Inflammatory macrophage treated with lipopolysaccharide for 4 hours (primary cell): ENCODE results near the gene FAM184A.
"Not testable (repeated sequence)": the region's sequence is repeated elsewhere in the genome, so short reads cannot be mapped to it uniquely, and the experiment has no call there.

ENCODE experiments used
- DNase-seq: peaks from one replicate; pipeline ENCODE4 v3.0.0-alpha.2; 2020

Gene FAM184A

GRCh38 chr6:119052987-119053386 is 25.5 kb downstream of the FAM184A start:
- no peak for DNase-seq

DNA sequence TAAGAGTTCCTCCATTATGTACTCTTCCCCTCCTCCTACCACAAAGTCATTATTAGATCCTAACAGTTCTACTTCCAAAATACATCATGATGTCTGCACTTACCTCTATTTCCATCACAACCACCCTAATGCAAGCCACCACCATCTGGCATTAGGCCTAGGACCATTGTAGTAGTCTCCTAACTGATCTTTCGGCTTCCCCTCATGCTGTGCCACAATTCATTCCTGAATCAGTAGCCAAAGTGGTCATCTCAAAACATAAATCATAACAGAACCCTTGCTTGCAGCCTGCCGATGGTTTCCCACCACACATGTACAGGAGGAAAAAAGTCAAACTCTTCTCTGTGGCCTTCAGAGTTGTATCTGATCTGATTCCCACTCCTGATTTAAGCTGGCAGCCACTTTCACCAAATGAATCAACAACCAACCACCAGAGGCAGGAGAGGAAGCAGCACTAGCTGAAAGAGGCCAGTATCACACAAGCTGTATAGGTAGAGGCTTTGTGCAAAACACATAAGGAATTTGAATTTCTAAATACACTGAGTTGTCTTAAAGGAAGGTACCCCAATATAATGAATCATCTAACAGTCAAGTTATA is 26.1 kb downstream of the FAM184A start:
- no peak for DNase-seq

- DNase-seq, result no peak
Observed at GRCh38 chr6:119044255-119044654, 34.2 kb downstream of the FAM184A start.

DNA sequence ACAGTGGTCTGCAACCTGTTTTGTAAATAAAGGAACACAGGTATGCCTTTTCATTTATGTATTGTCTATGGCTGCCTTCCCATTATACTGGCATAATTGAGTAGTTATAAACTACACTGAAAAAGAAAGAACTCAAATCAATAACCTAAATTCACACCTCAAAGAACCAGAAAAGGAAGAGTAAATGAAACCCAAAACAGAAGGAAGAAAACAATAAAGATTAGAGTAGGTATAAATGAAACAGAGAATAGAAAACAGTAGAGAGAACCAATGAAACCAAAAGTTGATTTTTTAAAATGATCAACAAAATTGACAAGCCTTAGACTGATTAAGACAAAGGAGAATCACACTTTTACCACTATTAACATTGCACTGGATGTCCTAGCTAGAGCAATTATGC is 34.7 kb downstream of the FAM184A start:
- DNase-seq, result no peak

- DNase-seq, result no peak
Observed at GRCh38 chr6:119043265-119043664, 35.2 kb downstream of the FAM184A start.

DNA sequence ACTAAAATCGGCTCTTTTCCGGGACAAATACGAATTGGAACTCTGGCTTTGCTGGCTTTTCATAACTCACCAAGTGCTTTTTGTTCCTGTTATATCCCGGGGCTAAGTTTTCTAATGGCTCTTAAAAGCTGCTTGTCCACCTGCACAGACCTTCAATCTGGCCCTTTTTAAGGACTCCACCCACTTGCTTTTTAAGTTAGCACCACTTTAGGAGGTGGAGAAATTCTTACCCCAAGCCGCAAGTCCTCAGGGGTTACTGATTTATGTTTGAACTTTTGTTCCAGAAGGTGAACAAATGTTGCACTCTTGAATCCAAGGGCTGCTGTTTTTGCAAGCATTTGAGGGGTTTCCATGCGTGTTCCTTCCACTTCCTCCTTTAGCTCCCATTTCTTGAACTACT is 37.8 kb downstream of the FAM184A start:
- no peak for DNase-seq

GRCh38 chr6:119040229-119040628 is 38.2 kb downstream of the FAM184A start:
- no peak for DNase-seq

DNA sequence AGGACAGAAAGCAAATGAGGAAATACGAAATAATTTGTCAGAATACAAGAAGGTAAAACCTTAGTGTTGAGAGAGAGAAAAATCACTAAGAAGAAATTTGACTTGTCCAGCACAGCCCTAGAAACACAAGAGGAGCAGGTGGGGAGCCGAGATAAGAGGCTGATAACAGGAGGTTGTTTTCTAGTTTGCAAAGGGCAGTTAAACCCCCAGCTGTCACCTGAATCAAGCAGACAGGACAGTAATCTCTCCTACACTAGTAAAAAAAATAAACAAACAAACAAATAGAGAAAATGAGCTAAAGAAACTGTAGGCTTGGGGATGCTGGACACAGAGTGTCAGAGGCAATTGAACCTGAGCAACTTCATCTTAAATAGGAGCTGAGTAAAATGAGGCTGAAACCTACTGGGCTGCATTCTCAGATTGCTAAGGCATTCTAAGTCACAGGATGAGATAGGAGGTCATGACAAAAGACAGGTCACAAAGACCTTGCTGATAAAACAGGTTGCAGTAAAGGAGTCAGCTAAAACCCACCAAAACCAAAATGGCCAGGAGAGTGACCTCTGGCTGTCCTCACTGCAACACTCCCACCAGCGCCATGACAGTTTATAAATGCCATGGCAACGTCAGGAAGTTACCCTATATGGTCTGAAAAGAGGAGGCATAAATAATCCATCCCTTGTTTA is 40.4 kb downstream of the FAM184A start:
- DNase-seq, result no peak

- no peak for DNase-seq
Observed at GRCh38 chr6:119037264-119037663, 41.2 kb downstream of the FAM184A start.

DNA sequence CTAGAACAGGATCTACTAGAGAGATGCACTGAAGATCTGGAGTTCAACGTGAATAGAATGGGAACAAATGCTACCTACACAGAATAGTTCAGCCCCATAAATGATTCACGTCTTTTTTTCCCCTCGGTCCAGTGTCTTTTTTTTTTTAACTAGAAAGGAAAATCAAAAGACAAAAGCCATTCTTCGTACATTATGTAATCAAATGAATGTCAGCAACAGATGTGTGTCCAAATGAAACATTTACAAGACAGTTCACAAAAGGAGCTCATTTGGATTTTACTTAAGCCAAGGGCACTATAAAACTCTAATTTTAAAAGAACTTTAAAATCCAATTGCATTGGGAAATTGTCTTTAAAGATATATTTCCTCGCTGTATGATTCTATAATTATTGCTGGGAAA is 42.4 kb downstream of the FAM184A start:
- DNase-seq, result no peak

DNA sequence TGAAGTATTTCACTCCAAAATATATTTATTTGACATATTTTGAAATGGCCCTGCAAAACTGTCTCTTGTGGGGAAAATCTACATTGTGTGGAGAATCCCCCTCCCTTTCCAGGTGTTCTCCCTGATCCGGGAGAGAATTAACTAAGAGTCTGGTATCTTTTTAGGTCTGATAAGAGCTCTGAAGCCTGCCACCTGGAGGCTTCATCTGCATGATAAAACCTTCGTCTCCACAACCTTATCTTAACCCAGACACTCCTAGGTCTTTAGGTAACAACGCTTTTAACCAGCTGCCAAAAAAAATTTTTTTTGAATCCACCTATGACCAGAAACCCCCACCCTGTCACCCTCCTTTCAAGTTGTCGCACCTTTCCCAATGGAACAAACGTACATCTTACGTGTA is 43.0 kb downstream of the FAM184A start:
- DNase-seq, result no peak

DNA sequence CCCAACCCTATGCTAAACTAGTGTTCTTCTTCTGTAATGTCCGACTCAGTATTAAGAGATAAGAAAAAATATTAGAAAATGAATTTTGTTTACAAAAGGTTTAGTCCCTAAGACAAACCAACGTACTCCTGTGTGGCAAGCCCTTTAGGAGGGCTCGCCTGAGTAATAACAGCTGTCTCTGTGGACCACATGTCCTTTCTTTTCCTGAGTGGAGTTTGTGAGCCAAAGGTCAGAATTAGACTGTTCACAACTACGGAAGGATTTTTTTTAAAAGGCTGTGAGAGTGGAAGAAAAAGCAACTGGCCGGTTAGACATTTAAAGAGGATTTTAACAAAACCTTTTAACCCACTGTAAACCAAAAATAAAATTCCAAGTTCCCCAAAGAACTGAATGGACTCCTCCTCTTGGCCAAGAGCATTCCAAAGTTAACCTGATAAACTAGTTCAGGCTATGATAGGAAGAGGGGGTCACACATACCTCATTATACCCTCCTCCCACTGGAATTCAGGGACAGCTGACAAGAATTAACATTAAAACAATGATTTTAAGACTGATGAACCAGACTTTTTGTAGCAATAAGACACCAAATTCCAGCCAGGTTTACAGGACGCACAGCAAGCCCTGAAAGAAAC is 43.5 kb downstream of the FAM184A start:
- DNase-seq, result no peak

GRCh38 chr6:119032428-119032827 is 46.0 kb downstream of the FAM184A start:
- DNase-seq, result no peak

GRCh38 chr6:119030759-119031158 is 47.7 kb downstream of the FAM184A start:
- no peak for DNase-seq

DNA sequence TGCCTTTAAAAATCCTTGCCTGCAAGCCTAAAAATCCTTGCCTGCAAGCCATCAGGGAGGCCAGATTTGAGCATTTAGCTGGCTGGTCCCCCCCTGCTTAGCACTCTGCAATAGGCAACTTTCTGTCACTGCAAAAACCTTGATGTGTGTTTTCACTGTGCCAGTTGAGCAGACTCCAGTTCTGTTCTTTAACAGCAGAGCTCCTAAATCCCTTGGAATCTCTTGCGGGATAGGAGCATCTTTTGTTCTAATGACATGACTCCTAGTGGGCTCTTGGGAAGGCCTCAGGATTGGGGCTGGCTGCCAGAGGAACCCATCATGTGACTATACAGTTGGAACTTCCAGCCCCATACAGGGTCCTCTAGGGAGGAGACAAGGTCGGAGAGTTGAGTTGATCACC is 50.4 kb downstream of the FAM184A start:
- DNase-seq, result no peak

DNA sequence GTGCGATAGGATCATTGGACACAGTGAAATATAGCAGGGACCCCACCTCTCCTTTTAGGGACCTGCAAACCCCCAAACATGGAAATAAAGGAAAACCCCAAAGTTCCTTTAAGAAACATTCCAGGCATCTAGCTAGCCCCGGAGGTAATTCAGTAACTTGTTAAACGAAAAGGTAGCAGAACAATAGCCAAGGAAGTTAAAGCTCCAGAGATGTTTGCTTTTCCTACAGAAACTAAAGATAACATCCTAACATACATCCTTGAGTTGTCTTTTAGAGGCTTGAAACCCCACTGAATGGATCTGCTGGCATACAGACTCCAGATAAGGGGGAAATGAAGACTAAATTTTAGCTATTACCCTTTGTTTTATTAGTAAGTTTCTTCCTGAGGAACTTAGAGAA is 51.0 kb downstream of the FAM184A start:
- no peak for DNase-seq

GRCh38 chr6:119026822-119027221 is 51.6 kb downstream of the FAM184A start:
- no peak for DNase-seq

- no peak for DNase-seq
Observed at GRCh38 chr6:119025793-119026192, 52.7 kb downstream of the FAM184A start.

DNA sequence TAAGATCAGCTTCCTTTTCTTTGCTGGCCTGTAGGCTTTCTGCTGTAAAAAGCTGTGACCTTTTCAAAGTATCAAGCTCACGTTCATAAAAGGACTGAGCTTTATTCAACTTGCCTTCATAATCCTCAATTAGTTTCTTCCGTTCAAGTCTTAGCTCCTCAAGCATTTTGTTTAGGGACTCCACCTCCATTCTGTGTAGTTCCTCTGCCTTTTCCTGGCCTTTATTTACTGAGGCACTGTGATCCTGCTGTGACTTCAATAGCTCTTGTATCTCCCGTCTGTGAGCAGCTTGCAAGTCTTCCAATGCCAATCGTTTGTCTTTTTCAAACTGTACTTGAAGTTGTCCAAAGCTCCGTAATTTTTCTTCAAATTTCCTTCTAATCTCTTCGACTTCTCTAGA is 54.4 kb downstream of the FAM184A start:
- DNase-seq, result no peak

GRCh38 chr6:119022796-119023195 is 55.7 kb downstream of the FAM184A start:
- DNase-seq, result no peak

DNA sequence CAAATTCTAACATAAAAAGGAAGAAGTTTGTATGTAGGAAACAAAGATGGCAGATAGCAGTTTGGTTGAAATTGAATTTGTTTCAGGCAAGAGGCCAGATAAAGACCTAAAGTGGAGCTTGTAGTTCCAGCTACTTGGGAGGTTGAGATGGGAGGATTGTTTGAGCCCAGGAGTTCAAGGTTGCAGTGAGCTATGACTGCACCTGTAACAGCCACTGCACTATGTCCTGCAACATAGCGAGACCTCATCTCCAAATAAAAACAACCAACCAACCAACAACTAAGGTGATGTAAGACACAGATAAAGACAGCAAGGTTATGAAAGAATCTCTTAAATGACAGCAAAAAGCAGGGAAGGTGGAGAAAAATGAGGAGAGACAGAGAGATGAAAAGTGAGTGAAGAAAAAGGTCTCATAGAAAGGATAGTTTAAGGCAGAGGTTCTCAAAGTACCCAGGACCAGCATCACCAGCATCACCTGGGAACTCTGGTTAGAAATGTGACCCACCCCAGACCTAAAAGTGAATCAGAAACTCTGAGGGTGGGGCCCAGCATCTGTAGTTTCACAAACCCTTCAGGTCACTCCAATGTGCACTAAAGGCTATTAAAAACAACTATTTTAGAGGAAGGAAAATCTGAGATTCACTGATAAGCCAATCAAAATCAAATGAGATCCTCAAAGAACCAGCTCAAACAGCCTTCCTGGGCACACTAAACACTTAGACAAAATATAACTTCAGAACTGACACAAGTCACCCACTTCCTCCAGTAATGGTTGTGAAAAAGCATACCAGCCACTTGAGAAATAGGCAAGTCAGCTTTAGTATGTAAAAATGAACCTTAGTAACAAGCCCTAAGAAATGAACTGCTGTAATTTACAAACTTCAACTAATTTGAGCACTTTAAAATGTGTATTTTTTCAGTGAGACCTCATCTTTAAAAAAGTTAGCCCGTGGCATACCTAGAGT is 57.6 kb downstream of the FAM184A start:
- DNase-seq, result no peak

GRCh38 chr6:119015165-119015564 is 63.3 kb downstream of the FAM184A start:
- not testable (repeated sequence) for DNase-seq

- DNase-seq, result no peak
Observed at GRCh38 chr6:119012521-119012920, 65.9 kb downstream of the FAM184A start.
